GM12891 (cell line): Measurements from ENCODE around the gene UMAD1.

Source experiments
- PAX5 ChIP-seq: IDR thresholded peaks from 2 replicates; pipeline ENCODE4 v1.6.1; 2011; ENCODE audit warnings: low read length, moderate library complexity, mild to moderate bottlenecking; ENCODE audit not compliant: insufficient read depth, severe bottlenecking
- POLR2A ChIP-seq: IDR thresholded peaks from 2 replicates; pipeline ENCODE4 v1.6.1; 2011; ENCODE audit warnings: low read depth, low read length, control low read depth
- POLR2AphosphoS5 ChIP-seq: IDR thresholded peaks from 2 replicates; pipeline ENCODE4 v1.6.1; 2011; ENCODE audit warnings: low read depth, low read length, control low read depth
- TAF1 ChIP-seq: IDR thresholded peaks from 2 replicates; pipeline ENCODE4 v1.6.1; 2011; ENCODE audit warnings: low read depth, low read length, control low read depth

- TF ChIP-seq POLR2AphosphoS5 (no peak), TAF1 (no peak), POLR2A (no peak), PAX5 (no peak)
These were observed 12.4 kb downstream of the UMAD1 start for GRCh38 chr7:7652798-7653540.
